Measurements from ENCODE around the gene LRRC4B.
"Not testable (repeated sequence)": the region's sequence is repeated elsewhere in the genome, so short reads cannot be mapped to it uniquely, and the experiment has no call there.

Gene LRRC4B, protein sequence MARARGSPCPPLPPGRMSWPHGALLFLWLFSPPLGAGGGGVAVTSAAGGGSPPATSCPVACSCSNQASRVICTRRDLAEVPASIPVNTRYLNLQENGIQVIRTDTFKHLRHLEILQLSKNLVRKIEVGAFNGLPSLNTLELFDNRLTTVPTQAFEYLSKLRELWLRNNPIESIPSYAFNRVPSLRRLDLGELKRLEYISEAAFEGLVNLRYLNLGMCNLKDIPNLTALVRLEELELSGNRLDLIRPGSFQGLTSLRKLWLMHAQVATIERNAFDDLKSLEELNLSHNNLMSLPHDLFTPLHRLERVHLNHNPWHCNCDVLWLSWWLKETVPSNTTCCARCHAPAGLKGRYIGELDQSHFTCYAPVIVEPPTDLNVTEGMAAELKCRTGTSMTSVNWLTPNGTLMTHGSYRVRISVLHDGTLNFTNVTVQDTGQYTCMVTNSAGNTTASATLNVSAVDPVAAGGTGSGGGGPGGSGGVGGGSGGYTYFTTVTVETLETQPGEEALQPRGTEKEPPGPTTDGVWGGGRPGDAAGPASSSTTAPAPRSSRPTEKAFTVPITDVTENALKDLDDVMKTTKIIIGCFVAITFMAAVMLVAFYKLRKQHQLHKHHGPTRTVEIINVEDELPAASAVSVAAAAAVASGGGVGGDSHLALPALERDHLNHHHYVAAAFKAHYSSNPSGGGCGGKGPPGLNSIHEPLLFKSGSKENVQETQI

DNA sequence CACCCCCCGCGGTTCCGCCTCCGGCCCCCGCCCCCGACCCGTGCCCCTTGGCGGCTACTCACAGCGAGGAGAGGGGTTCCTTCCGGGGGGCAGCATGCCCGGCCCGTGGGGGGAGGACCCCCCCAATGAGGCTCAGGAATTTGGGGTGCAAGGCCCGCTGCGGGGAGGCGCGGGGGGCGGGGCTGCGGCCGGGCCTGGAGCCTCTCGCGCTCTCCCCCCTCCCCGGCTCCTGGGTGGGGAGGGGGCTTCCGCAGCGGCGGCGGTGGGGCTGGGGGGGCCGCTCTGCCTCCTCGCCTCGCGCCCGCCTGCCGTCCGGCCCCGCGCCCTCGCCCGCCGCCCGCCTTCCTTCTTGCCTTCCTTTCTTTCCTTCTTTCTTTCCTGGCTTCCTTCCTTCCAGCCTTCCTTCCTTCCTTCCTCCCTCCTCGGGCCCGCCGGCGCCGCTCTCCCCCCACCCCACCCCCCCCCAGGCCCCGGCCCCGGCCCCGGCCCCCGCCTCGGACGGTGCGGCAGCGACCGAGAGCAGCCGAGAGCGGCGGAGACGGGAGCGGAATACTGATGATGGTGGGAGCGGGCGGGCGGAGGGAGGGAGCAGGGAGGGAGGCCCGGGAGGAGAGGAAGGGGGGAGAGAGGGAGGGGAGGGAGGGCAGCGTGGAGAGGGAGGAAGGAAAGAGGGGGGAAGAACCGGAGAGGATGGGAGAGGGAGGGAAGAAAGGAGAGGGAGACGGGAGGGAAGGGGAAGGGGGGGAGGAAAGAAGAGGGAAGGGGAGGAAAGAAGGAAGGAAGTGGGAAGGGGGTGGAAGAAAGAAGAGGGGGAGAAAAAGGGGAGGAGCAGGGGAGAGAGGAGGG lies at the start of gene LRRC4B:
LRRC4B (minus strand) TSS at position 554 of the 846 bp plus-strand sequence. CDS start 19,597 bp downstream, outside the sequence.
- TF ChIP-seq CTCF (IDR thresholded peaks at IDR 0.05; ENCODE audit: low read depth, low read length, missing control alignments): no peak
- H3K4me3 ChIP-seq (replicated peaks; ENCODE audit: low read depth, low read length): no peak within 1 kb of the TSS
- DNase-seq (ENCODE audit: extremely low read depth, low read depth): no peak

DNA sequence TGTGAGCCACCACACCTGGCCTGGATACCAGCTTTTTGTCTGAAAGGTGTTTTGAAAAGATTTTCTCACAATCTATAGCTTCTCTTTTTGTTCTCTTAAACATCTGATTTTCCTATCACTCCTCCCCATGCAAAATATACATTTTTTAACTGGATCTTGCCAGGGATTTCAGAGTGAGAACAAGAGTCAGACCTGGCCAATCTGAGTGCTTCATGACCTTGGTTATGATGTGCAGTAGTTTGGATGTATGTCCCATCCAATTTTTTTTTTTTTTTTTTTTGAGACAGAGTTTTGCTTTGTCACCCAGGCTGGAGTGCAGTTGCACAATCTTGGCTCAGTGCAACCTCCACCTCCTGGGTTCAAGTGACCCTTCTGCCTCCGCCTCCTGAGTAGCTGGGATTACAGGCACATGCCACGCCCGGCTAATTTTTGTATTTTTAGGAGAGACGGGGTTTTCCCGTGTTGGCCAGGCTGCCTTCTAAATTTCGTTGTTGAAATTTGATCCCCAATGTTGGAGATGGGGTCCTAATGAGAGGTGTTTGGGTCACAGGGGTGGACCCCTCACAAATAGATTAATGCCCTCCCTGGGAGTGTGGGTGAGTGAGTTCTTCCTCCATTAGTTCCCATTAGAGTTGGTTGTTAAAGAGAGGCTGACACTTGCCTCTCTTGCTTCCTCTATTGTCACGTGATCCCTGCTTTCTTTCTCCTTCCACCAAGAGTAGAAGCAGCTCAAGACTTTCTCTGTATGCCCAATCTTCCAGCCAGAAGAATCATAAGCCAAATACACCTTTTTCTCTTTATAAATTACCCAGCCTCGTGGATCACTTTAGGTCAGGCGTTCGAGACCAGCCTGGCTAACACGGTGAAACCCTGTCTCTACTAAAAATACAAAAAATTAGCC lies 44.5 kb upstream of the LRRC4B start:
- DNase-seq (ENCODE audit: extremely low read depth, low read depth); H3K4me3 ChIP-seq (replicated peaks; ENCODE audit: low read depth, low read length): not testable (repeated sequence)

- H3K4me3 ChIP-seq (replicated peaks; ENCODE audit: low read depth, low read length): no peak overlapping the region
- DNase-seq (ENCODE audit: extremely low read depth, low read depth): peak; percentile 45
Measured at GRCh38 chr19:50607874-50608785, 39.9 kb upstream of the LRRC4B start.

GRCh38 chr19:50607388-50607787 lies 39.2 kb upstream of the LRRC4B start:
- DNase-seq (ENCODE audit: extremely low read depth, low read depth): no peak
- no peak overlapping the region for H3K4me3 ChIP-seq (replicated peaks; ENCODE audit: low read depth, low read length)
- TF ChIP-seq CTCF (IDR thresholded peaks at IDR 0.05; ENCODE audit: low read depth, low read length, missing control alignments): no peak

More at GRCh38 chr19:50607874-50608785, 39.9 kb upstream of the LRRC4B start:
- TF ChIP-seq CTCF (IDR thresholded peaks at IDR 0.05; ENCODE audit: low read depth, low read length, missing control alignments): peak; percentile 64

- DNase-seq (ENCODE audit: extremely low read depth, low read depth); H3K4me3 ChIP-seq (replicated peaks; ENCODE audit: low read depth, low read length): not testable (repeated sequence)
- peak; percentile 19 for TF ChIP-seq CTCF (IDR thresholded peaks at IDR 0.05; ENCODE audit: low read depth, low read length, missing control alignments)
Measured at GRCh38 chr19:50606059-50606836, 38.0 kb upstream of the LRRC4B start.

DNA sequence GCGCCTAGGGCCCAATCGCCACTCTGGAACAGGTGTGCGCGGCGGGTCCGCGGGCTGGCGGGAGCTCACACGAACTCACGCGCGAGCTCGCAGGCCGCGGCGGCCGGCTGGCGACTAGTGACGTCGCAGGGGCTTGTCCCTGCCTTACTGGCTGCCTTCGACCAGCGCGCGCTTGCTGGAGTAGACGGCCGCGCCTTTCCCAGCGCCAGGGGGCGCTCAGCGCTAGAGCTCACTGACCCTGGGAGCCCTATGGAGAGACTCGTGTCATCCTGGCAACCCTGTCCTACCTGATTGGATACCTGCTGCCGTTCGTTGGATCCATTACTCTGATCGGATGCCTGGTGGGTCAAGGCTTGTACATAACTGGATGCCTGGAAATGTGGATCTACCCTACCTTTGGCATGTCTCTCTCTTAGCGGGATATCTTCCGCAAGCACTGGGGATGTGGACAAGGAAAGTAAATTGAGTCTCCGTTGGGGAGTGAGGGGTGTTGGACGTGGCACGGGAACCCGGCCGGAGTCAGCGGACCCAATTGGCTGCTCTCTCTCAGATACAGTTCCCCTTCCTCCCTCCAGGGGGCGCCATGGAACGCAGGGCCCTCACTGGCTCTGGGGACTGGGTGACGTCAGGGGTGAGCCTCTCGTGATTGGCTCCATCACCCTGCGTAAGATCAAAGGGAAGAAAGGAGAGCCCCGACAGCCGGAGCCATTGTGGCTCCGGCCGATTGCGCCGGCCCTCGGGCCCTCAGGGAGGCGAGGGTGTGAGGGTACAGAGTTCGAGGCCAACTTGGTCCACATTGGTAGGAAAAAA lies 36.2 kb upstream of the LRRC4B start:
- DNase-seq (ENCODE audit: extremely low read depth, low read depth); H3K4me3 ChIP-seq (replicated peaks; ENCODE audit: low read depth, low read length): not testable (repeated sequence)
